ENCODE data around the gene PPP1R36. TPM values are rescaled to one million over a fixed set of nuclear protein-coding genes. Genes with fewer than 3 reads are reported as not detected.

The PPP1R36 gene
- total and polyA plus RNA-seq, 2 of the 8 experiments (the other 6 are each of a cell fraction or from before 2014, with no cell fraction given): 0.39 to 0.93 TPM

- TF ChIP-seq CHD7 (IDR thresholded peaks at IDR 0.05; ENCODE audit: insufficient replicate concordance, low read length): no peak
- no peak for TF ChIP-seq CEBPB (IDR thresholded peaks at IDR 0.05; ENCODE audit: low read depth, low read length)
- TF ChIP-seq SP2 (IDR thresholded peaks at IDR 0.05; ENCODE audit: low read length): no peak
- TF ChIP-seq E2F6 (IDR thresholded peaks at IDR 0.05): no peak
- no peak for TF ChIP-seq SUZ12 (IDR thresholded peaks at IDR 0.05; ENCODE audit: low read length)
Measured at GRCh38 chr14:64518229-64518628, 31.5 kb upstream of the PPP1R36 start (continued).
